ENCODE measurements around the gene ZNF683.

ZNF683 gene

DNA sequence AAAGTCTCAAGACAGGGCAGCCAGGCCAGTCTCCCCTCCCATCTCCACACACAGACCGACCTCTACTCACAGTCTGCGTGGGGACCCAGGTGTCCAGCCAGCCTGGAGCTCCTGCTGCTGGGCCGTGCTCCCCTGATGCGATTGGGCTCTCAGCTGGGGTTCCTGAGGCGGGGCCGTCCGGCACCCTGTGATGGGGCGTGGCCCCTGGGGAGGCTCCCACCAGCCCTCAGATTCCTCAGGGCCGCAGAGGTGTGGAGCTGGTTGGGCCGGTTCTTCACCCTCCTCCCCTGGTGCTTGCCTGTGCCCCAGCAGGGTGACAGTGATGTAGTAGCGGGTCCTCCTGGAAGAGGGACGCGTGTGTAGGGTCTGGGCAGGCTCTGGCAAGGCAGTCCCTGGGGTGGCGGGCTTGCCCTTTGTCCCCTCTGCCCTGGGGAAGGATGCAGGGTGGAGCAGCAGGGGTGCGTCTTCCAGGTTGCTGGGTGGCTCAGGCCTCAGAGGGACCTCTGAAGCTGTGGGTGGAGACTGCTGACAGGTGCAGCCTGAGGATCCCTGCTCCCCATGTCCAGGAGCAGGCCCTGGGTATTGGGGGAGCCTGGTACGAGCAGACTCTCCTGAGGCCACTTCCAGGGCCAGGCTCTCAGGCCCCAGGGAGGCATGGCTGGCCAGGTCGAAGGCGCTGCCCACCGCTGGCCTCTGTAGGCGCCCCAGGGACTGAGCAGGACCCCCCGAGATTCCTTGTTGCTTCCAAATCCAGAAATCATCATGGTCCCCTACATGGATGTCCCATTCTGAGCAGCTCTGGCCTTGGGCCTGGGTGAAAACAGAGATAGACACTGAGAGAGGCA, 18.4 kb downstream of the ZNF683 start, which contains the start of gene CRYBG2:
TSS of gene CRYBG2 (minus strand) at position 155 of the 845 bp plus-strand sequence. CDS start 7,473 bp downstream, outside the sequence.
- Histone ChIP-seq H2BK15ac (replicated peaks; ENCODE audit: low read depth) (no peak within 1 kb of the TSS), H3K36me3 (ENCODE audit: control insufficient read depth, insufficient read depth, low read length) (no peaks in the 10 kb centered on the region), H3K4ac (ENCODE audit: low read depth, low read length) (no peak within 1 kb of the TSS), H2BK5ac (ENCODE audit: low read length) (peak within 1 kb of the TSS; percentile 25), H3K56ac (ENCODE audit: low read length) (peak within 1 kb of the TSS; percentile 62), H3K79me2 (ENCODE audit: control insufficient read depth, insufficient read depth, low read length) (no peaks in the 10 kb centered on the region), H4K5ac (ENCODE audit: low read length) (no peak within 1 kb of the TSS), H4K8ac (ENCODE audit: low read depth, low read length) (no peak within 1 kb of the TSS), H3K4me3 (ENCODE audit: low read length) (no peak within 1 kb of the TSS), H2AK5ac (ENCODE audit: low read length) (peak within 1 kb of the TSS; percentile 67), H3K27ac (ENCODE audit: low read depth, low read length) (no peak within 1 kb of the TSS), H3K4me1 (ENCODE audit: control insufficient read depth, low read depth, low read length) (peaks cover 7% of the 10 kb centered on the region), H2BK120ac (ENCODE audit: low read depth, low read length) (no peak within 1 kb of the TSS), H3K23ac (ENCODE audit: low read length) (peak within 1 kb of the TSS; percentile 66), H3K27me3 (ENCODE audit: insufficient read depth, low read length, poor library complexity) (no peaks in the 10 kb centered on the region), H3K79me1 (ENCODE audit: low read length) (no peaks in the 10 kb centered on the region), H3K18ac (ENCODE audit: low read length) (no peak within 1 kb of the TSS), H3K4me2 (ENCODE audit: low read length) (no peak within 1 kb of the TSS), H3K9ac (ENCODE audit: low read length) (no peak within 1 kb of the TSS)
- WGBS (ENCODE audit: extremely low coverage, insufficient coverage, low lambda C conversion rate): no CpG with 5 or more reads among the region's 21 CpGs
- no peak for DNase-seq

DNA sequence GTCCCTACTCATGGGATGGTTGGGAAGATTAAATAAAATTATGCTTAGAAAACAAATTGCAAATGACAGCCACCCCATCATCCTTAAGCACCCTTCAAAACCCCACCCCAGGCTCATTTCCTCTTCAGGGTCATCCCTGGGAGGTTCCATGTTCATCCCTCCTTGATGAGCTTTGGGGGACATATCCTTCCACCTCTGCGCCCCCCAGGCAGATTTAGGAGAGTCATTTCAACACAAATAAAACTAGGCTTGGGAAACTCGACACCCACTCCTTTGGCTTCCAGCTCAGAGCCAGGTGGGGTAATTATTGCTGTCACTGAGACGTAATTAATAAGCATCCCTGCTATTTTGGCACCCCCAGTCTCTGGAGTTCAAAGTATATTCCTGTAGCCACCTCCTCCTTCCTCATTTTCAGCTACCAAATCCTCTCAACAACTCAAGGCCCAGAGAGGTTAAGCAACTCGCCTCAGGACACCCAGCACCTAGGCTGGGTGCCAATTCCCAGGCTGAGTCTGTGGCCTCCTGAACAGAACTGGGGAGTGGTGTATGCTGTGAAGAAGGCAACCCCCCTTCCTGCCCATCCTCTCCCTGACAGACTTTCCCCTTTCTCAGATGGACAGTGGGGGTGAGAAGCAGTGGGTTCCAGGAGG, 19.2 kb downstream of the ZNF683 start:
- Histone ChIP-seq H3K79me2 (ENCODE audit: control insufficient read depth, insufficient read depth, low read length) (no peaks in the 10 kb centered on the region), H3K23ac (ENCODE audit: low read length) (peak overlapping the region; percentile 66), H3K56ac (ENCODE audit: low read length) (peak overlapping the region; percentile 62), H3K4me3 (ENCODE audit: low read length) (no peak overlapping the region), H2AK5ac (ENCODE audit: low read length) (peak overlapping the region; percentile 67), H4K5ac (ENCODE audit: low read length) (no peak overlapping the region), H3K36me3 (ENCODE audit: control insufficient read depth, insufficient read depth, low read length) (no peaks in the 10 kb centered on the region), H3K27me3 (ENCODE audit: insufficient read depth, low read length, poor library complexity) (no peaks in the 10 kb centered on the region), H3K27ac (ENCODE audit: low read depth, low read length) (no peak overlapping the region), H2BK120ac (ENCODE audit: low read depth, low read length) (no peak overlapping the region), H3K4me2 (ENCODE audit: low read length) (no peak overlapping the region), H3K18ac (ENCODE audit: low read length) (no peak overlapping the region), H3K79me1 (ENCODE audit: low read length) (no peaks in the 10 kb centered on the region), H3K4ac (ENCODE audit: low read depth, low read length) (no peak overlapping the region), H3K4me1 (ENCODE audit: control insufficient read depth, low read depth, low read length) (peaks cover 7% of the 10 kb centered on the region), H2BK5ac (ENCODE audit: low read length) (peak overlapping the region; percentile 25), H3K9ac (ENCODE audit: low read length) (no peak overlapping the region), H2BK15ac (replicated peaks; ENCODE audit: low read depth) (no peak overlapping the region), H4K8ac (ENCODE audit: low read depth, low read length) (no peak overlapping the region)
- no peak for DNase-seq
- WGBS (ENCODE audit: extremely low coverage, insufficient coverage, low lambda C conversion rate): no CpG with 5 or more reads among the region's 4 CpGs

DNA sequence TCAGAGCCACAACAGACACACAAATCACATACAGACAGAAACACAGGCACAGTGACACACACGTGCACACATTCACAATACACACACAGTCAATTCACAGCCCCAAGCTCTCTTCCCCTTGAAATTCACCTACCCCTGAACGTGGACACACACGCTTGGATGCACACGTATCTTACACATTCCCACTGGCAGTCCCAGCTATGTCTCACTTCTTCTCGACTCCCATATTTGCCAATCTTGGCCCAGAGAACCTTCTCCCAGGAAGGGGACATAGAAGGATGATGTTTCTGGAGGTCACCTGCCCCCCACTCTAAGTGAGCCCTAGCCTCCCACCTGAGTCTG, 20.2 kb downstream of the ZNF683 start:
- DNase-seq: no peak
- no peak overlapping the region for H4K8ac ChIP-seq (ENCODE audit: low read depth, low read length)
- H3K36me3 ChIP-seq (ENCODE audit: control insufficient read depth, insufficient read depth, low read length): no peaks in the 10 kb centered on the region
- no CpG with 5 or more reads among the region's 5 CpGs for WGBS (ENCODE audit: extremely low coverage, insufficient coverage, low lambda C conversion rate)
- H3K79me2 ChIP-seq (ENCODE audit: control insufficient read depth, insufficient read depth, low read length): no peaks in the 10 kb centered on the region
- no peak overlapping the region for H3K23ac ChIP-seq (ENCODE audit: low read length)
- H3K18ac ChIP-seq (ENCODE audit: low read length): no peak overlapping the region
- H3K27me3 ChIP-seq (ENCODE audit: insufficient read depth, low read length, poor library complexity): no peaks in the 10 kb centered on the region
- H2BK120ac ChIP-seq (ENCODE audit: low read depth, low read length): no peak overlapping the region
- no peak overlapping the region for H4K5ac ChIP-seq (ENCODE audit: low read length)
- no peak overlapping the region for H3K4me2 ChIP-seq (ENCODE audit: low read length)
- H3K27ac ChIP-seq (ENCODE audit: low read depth, low read length): no peak overlapping the region
- no peak overlapping the region for H3K4me3 ChIP-seq (ENCODE audit: low read length)
- peaks cover 7% of the 10 kb centered on the region for H3K4me1 ChIP-seq (ENCODE audit: control insufficient read depth, low read depth, low read length)
- peak overlapping the region; percentile 64 for H3K56ac ChIP-seq (ENCODE audit: low read length)
- no peak overlapping the region for H2BK15ac ChIP-seq (replicated peaks; ENCODE audit: low read depth)
- H3K79me1 ChIP-seq (ENCODE audit: low read length): no peaks in the 10 kb centered on the region
- peak overlapping the region; percentile 70 for H2BK5ac ChIP-seq (ENCODE audit: low read length)
- H3K4ac ChIP-seq (ENCODE audit: low read depth, low read length): no peak overlapping the region
- H2AK5ac ChIP-seq (ENCODE audit: low read length): peak overlapping the region; percentile 38
- H3K9ac ChIP-seq (ENCODE audit: low read length): peak overlapping the region; percentile 27

DNA sequence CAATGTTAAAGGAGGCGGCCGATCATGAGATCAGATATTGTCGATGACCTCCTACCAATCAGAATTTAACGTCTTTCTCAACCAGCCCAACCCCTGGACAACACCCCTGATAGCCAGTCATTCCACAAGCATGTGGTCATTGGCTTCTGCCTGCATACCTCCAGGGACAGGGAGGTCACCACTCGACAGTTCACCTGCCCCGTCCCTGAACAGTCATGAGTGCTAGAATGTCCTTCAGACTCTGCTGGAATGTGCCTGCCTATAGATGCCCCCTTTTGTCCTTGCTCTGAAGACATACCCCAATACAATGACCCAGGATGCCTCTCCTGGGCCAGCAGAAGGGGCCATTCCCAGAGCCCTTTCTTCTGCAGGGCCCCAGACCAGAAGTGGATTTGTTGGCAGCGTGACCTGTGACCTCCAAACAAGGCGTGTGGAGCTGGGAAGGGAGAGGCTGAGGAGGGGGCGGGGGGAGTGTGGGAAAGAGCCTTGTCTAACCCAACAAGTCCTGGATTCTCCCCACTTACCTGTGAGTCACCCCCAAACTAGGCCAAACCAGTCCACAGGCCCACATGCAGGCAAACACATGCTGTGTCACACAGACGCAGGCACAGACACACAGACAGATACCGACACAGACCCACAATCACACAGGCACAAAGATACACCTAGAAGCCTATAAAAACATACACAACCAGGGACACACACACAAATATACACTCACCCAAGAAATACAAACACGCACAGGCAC, 20.8 kb downstream of the ZNF683 start:
- Histone ChIP-seq H2BK5ac (ENCODE audit: low read length) (peak overlapping the region; percentile 70), H4K8ac (ENCODE audit: low read depth, low read length) (no peak overlapping the region), H3K4me1 (ENCODE audit: control insufficient read depth, low read depth, low read length) (peaks cover 7% of the 10 kb centered on the region), H3K18ac (ENCODE audit: low read length) (no peak overlapping the region), H3K9ac (ENCODE audit: low read length) (peak overlapping the region; percentile 27), H3K36me3 (ENCODE audit: control insufficient read depth, insufficient read depth, low read length) (no peaks in the 10 kb centered on the region), H3K27ac (ENCODE audit: low read depth, low read length) (no peak overlapping the region), H3K4ac (ENCODE audit: low read depth, low read length) (no peak overlapping the region), H2BK15ac (replicated peaks; ENCODE audit: low read depth) (no peak overlapping the region), H3K4me3 (ENCODE audit: low read length) (no peak overlapping the region), H3K23ac (ENCODE audit: low read length) (no peak overlapping the region), H3K79me1 (ENCODE audit: low read length) (no peaks in the 10 kb centered on the region), H3K4me2 (ENCODE audit: low read length) (no peak overlapping the region), H3K79me2 (ENCODE audit: control insufficient read depth, insufficient read depth, low read length) (no peaks in the 10 kb centered on the region), H2AK5ac (ENCODE audit: low read length) (peak overlapping the region; percentile 9), H2BK120ac (ENCODE audit: low read depth, low read length) (no peak overlapping the region), H4K5ac (ENCODE audit: low read length) (no peak overlapping the region), H3K27me3 (ENCODE audit: insufficient read depth, low read length, poor library complexity) (no peaks in the 10 kb centered on the region), H3K56ac (ENCODE audit: low read length) (peak overlapping the region; percentile 64)
- DNase-seq: peak; percentile 90
- WGBS (ENCODE audit: extremely low coverage, insufficient coverage, low lambda C conversion rate): no CpG with 5 or more reads among the region's 12 CpGs

DNA sequence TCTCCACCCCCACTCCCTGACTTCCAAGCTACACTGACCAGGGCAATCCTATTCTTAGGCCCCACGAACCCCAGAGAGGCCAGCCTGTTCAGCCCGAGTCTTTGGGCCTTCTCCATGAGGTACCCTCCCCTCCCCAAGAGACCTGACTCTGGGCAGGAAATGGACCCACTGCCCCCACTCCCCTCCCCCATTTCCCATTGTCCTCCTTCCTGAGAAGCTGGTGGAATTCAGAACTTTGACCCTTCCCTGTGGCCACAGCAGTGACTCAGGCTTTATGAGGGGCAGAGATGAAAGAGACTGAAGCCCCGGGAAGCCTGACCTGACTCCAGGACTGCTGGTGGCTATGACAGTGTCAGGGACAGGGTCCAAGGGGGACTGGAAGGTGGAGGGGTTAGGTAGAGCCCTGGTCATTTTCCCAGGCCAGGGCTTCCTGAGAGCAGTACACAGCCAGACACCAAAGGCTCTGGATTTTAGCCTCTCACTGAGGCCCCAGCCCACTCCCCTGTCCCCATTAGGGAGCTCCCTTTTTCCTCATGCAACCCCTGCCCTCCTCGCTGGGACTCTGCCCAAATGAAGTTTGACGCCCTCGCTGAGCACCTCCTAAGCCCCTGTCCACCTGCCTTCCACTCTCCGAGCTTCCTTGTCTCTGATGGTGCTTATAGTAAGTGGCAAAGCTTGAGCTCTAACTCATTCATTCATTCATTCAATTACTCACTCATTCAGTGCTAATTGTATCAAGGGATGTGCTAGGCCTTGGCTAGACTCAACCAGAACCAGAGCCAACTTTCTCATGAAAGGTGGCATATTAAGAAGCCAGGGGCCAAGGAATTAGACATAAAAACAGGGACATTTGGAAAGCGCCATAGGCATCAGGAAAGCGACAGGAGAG, 21.6 kb downstream of the ZNF683 start:
- Histone ChIP-seq H2AK5ac (ENCODE audit: low read length) (no peak overlapping the region), H4K5ac (ENCODE audit: low read length) (no peak overlapping the region), H4K8ac (ENCODE audit: low read depth, low read length) (peak overlapping the region; percentile 70), H3K4me2 (ENCODE audit: low read length) (no peak overlapping the region), H3K4me1 (ENCODE audit: control insufficient read depth, low read depth, low read length) (peaks cover 7% of the 10 kb centered on the region), H3K23ac (ENCODE audit: low read length) (no peak overlapping the region), H3K56ac (ENCODE audit: low read length) (peak overlapping the region; percentile 53), H3K79me2 (ENCODE audit: control insufficient read depth, insufficient read depth, low read length) (no peaks in the 10 kb centered on the region), H2BK5ac (ENCODE audit: low read length) (peak overlapping the region; percentile 51), H3K9ac (ENCODE audit: low read length) (peak overlapping the region; percentile 2), H2BK120ac (ENCODE audit: low read depth, low read length) (peak overlapping the region; percentile 48), H3K18ac (ENCODE audit: low read length) (peak overlapping the region; percentile 72), H3K36me3 (ENCODE audit: control insufficient read depth, insufficient read depth, low read length) (no peaks in the 10 kb centered on the region), H2BK15ac (replicated peaks; ENCODE audit: low read depth) (no peak overlapping the region), H3K27ac (ENCODE audit: low read depth, low read length) (peak overlapping the region; percentile 65), H3K79me1 (ENCODE audit: low read length) (no peaks in the 10 kb centered on the region), H3K4me3 (ENCODE audit: low read length) (no peak overlapping the region), H3K27me3 (ENCODE audit: insufficient read depth, low read length, poor library complexity) (no peaks in the 10 kb centered on the region), H3K4ac (ENCODE audit: low read depth, low read length) (peak overlapping the region; percentile 22)
- DNase-seq: peak; percentile 87
- no CpG with 5 or more reads among the region's 9 CpGs for WGBS (ENCODE audit: extremely low coverage, insufficient coverage, low lambda C conversion rate)
